ENCODE data around the gene MLXIP. TPM values are rescaled to one million over a fixed set of nuclear protein-coding genes. Genes with fewer than 3 reads are reported as not detected.

MLXIP gene
- total RNA-seq, 1 experiment from 2014 or later, result 124 TPM

GRCh38 chr12:122081083-122081696 is 2.6 kb downstream of the MLXIP start:
- Histone ChIP-seq H3K27me3 (ENCODE audit: control insufficient read depth, insufficient read depth, low read length) (no peaks in the 10 kb centered on the region), H3K9me3 (ENCODE audit: control insufficient read depth, insufficient read depth, low read depth, low read length) (no peaks in the 10 kb centered on the region), H3K4me3 (ENCODE audit: low read depth in 2 of 2, low read length in 2 of 2) (peak overlapping the region; percentile 62 to 76), H3K36me3 (ENCODE audit: control insufficient read depth, insufficient read depth, low read length) (peaks cover 8% of the 10 kb centered on the region; the same call in 1 of the 2 replicates), H3K4me1 (ENCODE audit: control insufficient read depth, insufficient read depth, low read length) (peaks cover 31% of the 10 kb centered on the region), H3K27ac (ENCODE audit: low read length) (peak overlapping the region; percentile 91)
- ATAC-seq (no peak), DNase-seq (ENCODE audit: low read depth, low spot score) (no peak)
- POLR2A ChIA-PET, result interaction anchor here (1.0 to 1.5 kb wide), 2 partner anchors 7 to 17 kb away, joined by 4 to 7 read pairs; no protein-coding TSS in a partner anchor
- BruUV-seq (replicated peaks), result no TSS peak
- CTCF ChIA-PET, result no interaction called here
- in situ Hi-C loops (cut with HindIII; ENCODE audit: low pct_unique_long_range_greater_than_20kb, low sequenced_read_pairs) (no loop called here), intact Hi-C loops (cut with micrococcal nuclease; ENCODE audit: unreplicated experiment) (no loop called here)
- TF ChIP-seq POLR2AphosphoS5 (IDR thresholded peaks at IDR 0.05; ENCODE audit: low read depth, low read length) (no peak), REST (IDR thresholded peaks at IDR 0.05; ENCODE audit: insufficient read depth in 1 of 2, low read depth in 2 of 2, low read length in 1 of 2) (no peak), TCF7L2 (IDR thresholded peaks at IDR 0.05; ENCODE audit: low read depth, low read length) (no peak), CTCF (IDR thresholded peaks at IDR 0.05) (no peak), SIN3A (IDR thresholded peaks at IDR 0.05; ENCODE audit: borderline replicate concordance, insufficient read depth, low read depth, low read length) (no peak)

- ATAC-seq (no peak), DNase-seq (ENCODE audit: low read depth, low spot score) (no peak)
Observed at GRCh38 chr12:122081697-122082221, 3.2 kb downstream of the MLXIP start.

More at GRCh38 chr12:122081697-122082221, 3.2 kb downstream of the MLXIP start:
- Histone ChIP-seq H3K4me3 (ENCODE audit: low read depth in 2 of 2, low read length in 2 of 2) (peak overlapping the region; percentile 62 to 76), H3K27me3 (ENCODE audit: control insufficient read depth, insufficient read depth, low read length) (no peaks in the 10 kb centered on the region), H3K4me1 (ENCODE audit: control insufficient read depth, insufficient read depth, low read length) (peaks cover 34% of the 10 kb centered on the region), H3K36me3 (ENCODE audit: control insufficient read depth, insufficient read depth, low read length) (peaks cover 8% of the 10 kb centered on the region; the same call in 1 of the 2 replicates), H3K9me3 (ENCODE audit: control insufficient read depth, insufficient read depth, low read depth, low read length) (no peaks in the 10 kb centered on the region), H3K27ac (ENCODE audit: low read length) (peak overlapping the region; percentile 91)
- ChIA-PET CTCF (no interaction called here), POLR2A (interaction anchor here (1.0 kb wide), 1 partner anchor 14 kb away, joined by 3 read pairs; no protein-coding TSS in a partner anchor)
- intact Hi-C loops (cut with micrococcal nuclease; ENCODE audit: unreplicated experiment), result no loop called here
- TF ChIP-seq CTCF (IDR thresholded peaks at IDR 0.05), result no peak
- TF ChIP-seq SIN3A (IDR thresholded peaks at IDR 0.05; ENCODE audit: borderline replicate concordance, insufficient read depth, low read depth, low read length), result 0 out of 2 replicates have a peak, but pooled peaks have one; percentile 36
- no TSS peak for BruUV-seq (replicated peaks)
- in situ Hi-C loops (cut with HindIII; ENCODE audit: low pct_unique_long_range_greater_than_20kb, low sequenced_read_pairs), result no loop called here

All from Panc1 (cell line).